Thyroid gland (tissue), 4 donors: ENCODE measurements around the gene KDM5B.

Source experiments
- POLR2A ChIP-seq, 2 donors: fragments of 450-650 bp; IDR thresholded peaks; one replicate each; pipeline ENCODE4 v1.6.1; 2017; ENCODE audit warnings: antibody characterized with exemption in 2 of 2, mild to moderate bottlenecking in 2 of 2, moderate library complexity in 1 of 2
- TF ChIP-seq, protein P1 (sequence below), 6 experiments: fragments of 200-600 bp in 3 of 6; fragments of 450-650 bp in 3 of 6; sonication (generic) in 3 of 6; IDR thresholded peaks; one replicate each; pipeline ENCODE4 v1.5.1; 2016 to 2019; ENCODE audit warnings: antibody characterized with exemption in 6 of 6, mild to moderate bottlenecking in 2 of 6, inconsistent platforms in 1 of 6, moderate library complexity in 1 of 6

DNA sequence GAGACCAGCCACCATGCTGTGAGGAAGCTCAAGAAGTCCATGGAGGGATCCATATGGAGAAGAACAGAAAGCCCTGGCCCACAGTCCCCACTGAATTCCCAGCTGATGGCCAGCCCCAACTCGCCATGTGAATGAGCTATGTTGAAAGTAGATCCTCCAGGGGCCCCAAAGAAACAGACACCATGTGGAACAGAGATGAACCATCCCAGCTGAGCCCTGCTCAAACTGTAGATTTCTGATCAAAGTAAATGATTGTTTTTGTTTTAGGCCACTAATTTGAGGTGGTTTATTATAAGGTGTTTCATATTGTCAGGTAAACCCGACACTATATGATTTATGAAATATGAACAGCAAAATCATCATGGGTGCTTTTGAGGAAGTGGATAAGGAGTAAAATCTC, 130.8 kb downstream of the KDM5B start:
- TF ChIP-seq, protein P1, sequence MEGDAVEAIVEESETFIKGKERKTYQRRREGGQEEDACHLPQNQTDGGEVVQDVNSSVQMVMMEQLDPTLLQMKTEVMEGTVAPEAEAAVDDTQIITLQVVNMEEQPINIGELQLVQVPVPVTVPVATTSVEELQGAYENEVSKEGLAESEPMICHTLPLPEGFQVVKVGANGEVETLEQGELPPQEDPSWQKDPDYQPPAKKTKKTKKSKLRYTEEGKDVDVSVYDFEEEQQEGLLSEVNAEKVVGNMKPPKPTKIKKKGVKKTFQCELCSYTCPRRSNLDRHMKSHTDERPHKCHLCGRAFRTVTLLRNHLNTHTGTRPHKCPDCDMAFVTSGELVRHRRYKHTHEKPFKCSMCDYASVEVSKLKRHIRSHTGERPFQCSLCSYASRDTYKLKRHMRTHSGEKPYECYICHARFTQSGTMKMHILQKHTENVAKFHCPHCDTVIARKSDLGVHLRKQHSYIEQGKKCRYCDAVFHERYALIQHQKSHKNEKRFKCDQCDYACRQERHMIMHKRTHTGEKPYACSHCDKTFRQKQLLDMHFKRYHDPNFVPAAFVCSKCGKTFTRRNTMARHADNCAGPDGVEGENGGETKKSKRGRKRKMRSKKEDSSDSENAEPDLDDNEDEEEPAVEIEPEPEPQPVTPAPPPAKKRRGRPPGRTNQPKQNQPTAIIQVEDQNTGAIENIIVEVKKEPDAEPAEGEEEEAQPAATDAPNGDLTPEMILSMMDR (IDR thresholded peaks at IDR 0.05), result no peak
- TF ChIP-seq POLR2A (IDR thresholded peaks at IDR 0.05), result no peak
